Gastrocnemius medialis (tissue), 4 donors: ENCODE measurements around the gene TXK. TPM values are rescaled to one million over a fixed set of nuclear protein-coding genes. Genes with fewer than 3 reads are reported as not detected.

Experiments used
- ATAC-seq, 2 donors: fragments of 150-250 bp; one replicate each; pipeline ENCODE4 v1.9.1; 2016
- DNase-seq, 2 donors: peaks; one replicate each; pipeline ENCODE4 v3.0.0-alpha.2; 2019
- H3K27ac ChIP-seq, 4 donors: fragments of 200-600 bp; sonication (generic); 1 replicate in 1 of 4; 2 replicates in 3 of 4; pipeline ENCODE4 v1.5.1; 2016 to 2018; ENCODE audit warnings: mild to moderate bottlenecking in 2 of 4, moderate library complexity in 1 of 4
- H3K27me3 ChIP-seq, 3 donors: fragments of 200-600 bp; sonication (generic) in 2 of 3; 1 replicate in 1 of 3; 2 replicates in 2 of 3; pipeline versions ENCODE4 v1.5.1 to v1.6.0; 2016 to 2019; ENCODE audit warnings: mild to moderate bottlenecking in 1 of 3, moderate library complexity in 1 of 3
- H3K36me3 ChIP-seq, 2 donors: fragments of 200-600 bp; sonication (generic) in 1 of 2; one replicate each; pipeline ENCODE4 v1.5.1; 2017 to 2018
- H3K4me1 ChIP-seq, 2 donors: fragments of 200-600 bp; sonication (generic) in 1 of 2; one replicate each; pipeline ENCODE4 v1.5.1; 2016 to 2017; ENCODE audit warnings: mild to moderate bottlenecking in 2 of 2
- H3K4me3 ChIP-seq, 4 donors: fragments of 200-600 bp; sonication (generic) in 3 of 4; 1 replicate in 1 of 4; 2 replicates in 3 of 4; pipeline ENCODE4 v1.5.1; 2016 to 2019; ENCODE audit warnings: mild to moderate bottlenecking in 2 of 4
- H3K9me3 ChIP-seq, 3 donors: fragments of 200-600 bp; sonication (generic) in 2 of 3; 1 replicate in 1 of 3; 2 replicates in 2 of 3; pipeline ENCODE4 v1.5.1; 2016 to 2019
- POLR2A ChIP-seq, 2 donors: fragments of 450-650 bp; IDR thresholded peaks; one replicate each; pipeline ENCODE4 v1.6.1; 2017; ENCODE audit warnings: antibody characterized with exemption in 2 of 2, mild to moderate bottlenecking in 2 of 2, moderate library complexity in 2 of 2
- in situ Hi-C, 4 donors: fragments of 200-750 bp; cut with MboI; loops; one replicate each; pipeline versions ENCODE4 v1.15.0 to v1.8.0; 2017; ENCODE audit warnings: low sequenced_read_pairs in 4 of 4
- intact Hi-C: fragments of 100-400 bp; cut with DNase I; formaldehyde crosslinking; loops from one replicate; pipeline ENCODE4 v1.15.1; 2023; ENCODE audit warnings: low total_unique reads
- total RNA-seq, 4 donors: library from RNA; depleted of rRNA; stranded (reverse); fragments of >200 nt; gene quantifications; one replicate each; pipeline versions ENCODE4 v1.1.0 to v1.2.3, GENCODE V29; 2016
- TF ChIP-seq, protein P1 (sequence below), 5 experiments: fragments of 450-650 bp in 3 of 5; fragments of 200-600 bp in 2 of 5; sonication (generic) in 2 of 5; IDR thresholded peaks in 4 of 5; conservative IDR thresholded peaks in 1 of 5; 1 replicate in 4 of 5; 2 replicates in 1 of 5; pipeline ENCODE4 v1.5.1; 2016 to 2019; ENCODE audit warnings: antibody characterized with exemption in 5 of 5, mild to moderate bottlenecking in 3 of 5, moderate library complexity in 3 of 5

Gene TXK
- total RNA-seq, 4 donors from 2014 or later: 0.66 to 0.81 TPM; not detected in 2

DNA sequence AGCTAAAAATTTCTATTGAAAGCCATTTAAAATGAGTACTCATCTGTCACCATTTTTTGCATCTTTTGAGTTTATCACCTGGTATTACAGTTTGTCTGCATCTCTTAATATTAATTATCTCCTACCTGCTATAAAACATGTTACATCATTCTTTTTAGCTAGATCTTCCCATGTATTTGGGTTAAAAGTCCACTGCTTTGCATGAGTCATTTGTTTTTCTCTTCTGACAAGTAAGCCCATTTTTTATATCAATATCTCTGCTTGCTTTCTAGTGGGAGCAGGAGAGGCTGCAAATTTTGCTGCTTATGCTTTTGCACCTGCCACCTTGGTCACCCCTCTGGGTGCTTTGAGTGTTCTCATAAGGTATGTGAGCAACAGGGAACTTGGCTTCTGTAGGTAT, 101.3 kb downstream of the TXK start:
- peak overlapping the region; percentile 62 to 75 (median 66) for H3K27ac ChIP-seq
- H3K27me3 ChIP-seq: no peaks in the 10 kb centered on the region
- no peak overlapping the region for H3K4me3 ChIP-seq
- DNase-seq (no peak), ATAC-seq (no peak)
- peaks cover 19 to 20% of the 10 kb centered on the region in 2 donors for H3K4me1 ChIP-seq
- no peaks in the 10 kb centered on the region for H3K36me3 ChIP-seq
- TF ChIP-seq POLR2A (IDR thresholded peaks at IDR 0.05): no peak
- TF ChIP-seq, protein P1, sequence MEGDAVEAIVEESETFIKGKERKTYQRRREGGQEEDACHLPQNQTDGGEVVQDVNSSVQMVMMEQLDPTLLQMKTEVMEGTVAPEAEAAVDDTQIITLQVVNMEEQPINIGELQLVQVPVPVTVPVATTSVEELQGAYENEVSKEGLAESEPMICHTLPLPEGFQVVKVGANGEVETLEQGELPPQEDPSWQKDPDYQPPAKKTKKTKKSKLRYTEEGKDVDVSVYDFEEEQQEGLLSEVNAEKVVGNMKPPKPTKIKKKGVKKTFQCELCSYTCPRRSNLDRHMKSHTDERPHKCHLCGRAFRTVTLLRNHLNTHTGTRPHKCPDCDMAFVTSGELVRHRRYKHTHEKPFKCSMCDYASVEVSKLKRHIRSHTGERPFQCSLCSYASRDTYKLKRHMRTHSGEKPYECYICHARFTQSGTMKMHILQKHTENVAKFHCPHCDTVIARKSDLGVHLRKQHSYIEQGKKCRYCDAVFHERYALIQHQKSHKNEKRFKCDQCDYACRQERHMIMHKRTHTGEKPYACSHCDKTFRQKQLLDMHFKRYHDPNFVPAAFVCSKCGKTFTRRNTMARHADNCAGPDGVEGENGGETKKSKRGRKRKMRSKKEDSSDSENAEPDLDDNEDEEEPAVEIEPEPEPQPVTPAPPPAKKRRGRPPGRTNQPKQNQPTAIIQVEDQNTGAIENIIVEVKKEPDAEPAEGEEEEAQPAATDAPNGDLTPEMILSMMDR (IDR thresholded peaks at IDR 0.05 in 4 of 5, conservative IDR thresholded peaks at IDR 0.05 in 1 of 5): no peak
- intact Hi-C loops (loop anchor here (2.0 kb wide), 1 partner anchor 16 kb away; the partner anchor contains the start of genes CNGA1 and NIPAL1), in situ Hi-C loops (no loop called here)
- H3K9me3 ChIP-seq: no peaks in the 10 kb centered on the region

DNA sequence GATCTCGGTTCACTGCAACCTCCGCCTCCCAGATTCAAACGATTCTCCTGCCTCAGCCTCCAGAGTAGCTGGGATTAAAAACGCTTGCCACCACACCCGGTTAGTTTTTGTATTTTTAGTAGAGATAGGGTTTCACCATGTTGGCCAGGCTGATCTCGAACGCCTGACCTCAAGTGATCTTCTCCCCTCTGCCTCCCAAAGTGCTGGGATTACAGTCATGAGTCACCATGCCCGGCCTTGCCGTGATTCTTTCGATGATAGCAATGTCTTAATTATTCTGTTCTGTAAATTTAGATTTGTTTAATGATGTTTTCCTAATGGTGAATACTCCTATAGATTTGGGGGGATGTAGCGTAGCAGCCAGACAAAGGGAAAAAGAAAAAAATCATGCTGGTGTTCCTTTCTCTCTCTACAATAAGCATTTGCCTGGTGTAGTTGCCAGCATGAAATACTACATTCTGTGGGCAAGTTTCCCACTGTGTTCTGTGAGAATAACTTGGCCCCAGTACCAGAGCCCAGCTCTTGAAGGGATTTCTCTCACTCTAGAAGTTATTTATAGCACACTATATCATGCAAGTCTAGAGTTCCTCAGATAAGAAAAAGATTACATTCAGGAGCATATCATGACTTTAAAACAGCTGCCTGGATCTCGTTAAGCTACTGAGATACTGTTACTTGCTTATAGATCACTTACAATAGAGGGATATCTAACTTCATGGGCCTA, 102.1 kb downstream of the TXK start:
- peak overlapping the region in 3 of 4 donors; percentile 20 to 24 (median 21) for H3K4me3 ChIP-seq
- H3K9me3 ChIP-seq: no peaks in the 10 kb centered on the region
- intact Hi-C loops (loop anchor here (2.0 kb wide), 1 partner anchor 15 kb away; the partner anchor contains the start of genes CNGA1 and NIPAL1), in situ Hi-C loops (no loop called here)
- DNase-seq (peak; percentile 25 to 66), ATAC-seq (peak; percentile 94 to 98)
- no peak for TF ChIP-seq POLR2A (IDR thresholded peaks at IDR 0.05)
- TF ChIP-seq, protein P1 (IDR thresholded peaks at IDR 0.05 in 4 of 5, conservative IDR thresholded peaks at IDR 0.05 in 1 of 5): no peak
- no peaks in the 10 kb centered on the region for H3K27me3 ChIP-seq
- H3K4me1 ChIP-seq: peaks cover 19 to 20% of the 10 kb centered on the region in 2 donors
- no peaks in the 10 kb centered on the region for H3K36me3 ChIP-seq
- peak overlapping the region; percentile 62 to 75 (median 66) for H3K27ac ChIP-seq

DNA sequence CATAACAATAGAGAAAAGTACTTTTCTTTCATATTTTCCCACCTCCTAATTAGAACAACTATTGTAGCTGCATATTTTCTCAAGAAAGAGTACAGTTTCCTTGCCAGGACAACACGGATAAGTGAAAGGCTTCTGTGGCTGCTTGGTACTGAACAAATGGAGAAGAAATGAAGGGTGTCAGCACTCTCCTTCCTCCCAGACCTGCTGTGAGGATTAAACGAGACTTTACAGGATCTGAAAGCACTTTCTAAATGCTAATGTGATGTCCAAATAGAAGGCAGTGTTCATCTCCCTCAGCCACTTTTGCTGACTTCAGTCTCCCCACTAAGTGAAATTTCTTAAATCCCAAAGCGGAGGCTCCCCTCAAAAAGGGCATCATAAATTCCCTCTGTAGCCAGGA, 103.6 kb downstream of the TXK start:
- TF ChIP-seq POLR2A (IDR thresholded peaks at IDR 0.05): no peak
- TF ChIP-seq, protein P1 (IDR thresholded peaks at IDR 0.05 in 4 of 5, conservative IDR thresholded peaks at IDR 0.05 in 1 of 5): no peak
- no peak overlapping the region for H3K4me3 ChIP-seq
- in situ Hi-C loops: no loop called here
- ATAC-seq (no peak), DNase-seq (no peak)
- H3K9me3 ChIP-seq: no peaks in the 10 kb centered on the region
- no peaks in the 10 kb centered on the region for H3K27me3 ChIP-seq
- peaks cover 10% of the 10 kb centered on the region in 2 donors for H3K4me1 ChIP-seq
- intact Hi-C loops: no loop called here
- H3K27ac ChIP-seq: peak overlapping the region in 1 of 4 donors; percentile 75
- H3K36me3 ChIP-seq: no peaks in the 10 kb centered on the region

DNA sequence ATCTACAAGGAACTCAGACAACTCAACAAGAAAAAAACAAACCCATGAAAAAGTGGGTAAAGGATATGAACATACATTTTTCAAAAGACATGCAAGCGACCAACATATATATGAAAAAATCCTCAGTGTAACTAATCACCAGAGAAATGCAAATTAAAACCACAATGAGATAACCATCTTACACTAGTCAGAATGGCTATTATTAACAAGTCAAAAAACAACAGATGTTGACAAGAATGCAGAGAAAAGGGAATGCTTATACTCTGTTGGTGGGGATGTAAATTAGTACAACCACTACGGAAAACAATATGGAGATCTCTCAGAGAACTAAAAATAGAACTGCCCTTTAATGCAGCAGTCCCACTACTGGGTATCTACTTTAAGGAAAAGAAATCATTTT, 105.4 kb downstream of the TXK start:
- Histone ChIP-seq H3K4me3 (no peak overlapping the region), H3K4me1 (peaks cover 10% of the 10 kb centered on the region in 2 donors), H3K9me3 (no peaks in the 10 kb centered on the region), H3K27me3 (no peaks in the 10 kb centered on the region), H3K27ac (no peak overlapping the region), H3K36me3 (no peaks in the 10 kb centered on the region)
- ATAC-seq (no peak), DNase-seq (no peak)
- TF ChIP-seq, protein P1 (IDR thresholded peaks at IDR 0.05 in 4 of 5, conservative IDR thresholded peaks at IDR 0.05 in 1 of 5): no peak
- TF ChIP-seq POLR2A (IDR thresholded peaks at IDR 0.05): no peak
- in situ Hi-C loops (no loop called here), intact Hi-C loops (loop anchor here (5.0 kb wide), 1 partner anchor 116 kb away; the partner anchor contains the start of gene NFXL1)
